HL-60/S4 treated with phorbol 12-myristate 13-acetate at 8.2 ng/mL for 4 days and 3 days (cell line): ENCODE measurements around the gene CENPO.

Experiments used
- in situ Hi-C: fragments of 300-500 bp; cut with MboI; formaldehyde crosslinking; loops from 2 replicates; pipeline ENCODE4 v1.15.0; 2022; ENCODE audit warnings: low sequenced_read_pairs

CENPO gene, protein sequence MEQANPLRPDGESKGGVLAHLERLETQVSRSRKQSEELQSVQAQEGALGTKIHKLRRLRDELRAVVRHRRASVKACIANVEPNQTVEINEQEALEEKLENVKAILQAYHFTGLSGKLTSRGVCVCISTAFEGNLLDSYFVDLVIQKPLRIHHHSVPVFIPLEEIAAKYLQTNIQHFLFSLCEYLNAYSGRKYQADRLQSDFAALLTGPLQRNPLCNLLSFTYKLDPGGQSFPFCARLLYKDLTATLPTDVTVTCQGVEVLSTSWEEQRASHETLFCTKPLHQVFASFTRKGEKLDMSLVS

DNA sequence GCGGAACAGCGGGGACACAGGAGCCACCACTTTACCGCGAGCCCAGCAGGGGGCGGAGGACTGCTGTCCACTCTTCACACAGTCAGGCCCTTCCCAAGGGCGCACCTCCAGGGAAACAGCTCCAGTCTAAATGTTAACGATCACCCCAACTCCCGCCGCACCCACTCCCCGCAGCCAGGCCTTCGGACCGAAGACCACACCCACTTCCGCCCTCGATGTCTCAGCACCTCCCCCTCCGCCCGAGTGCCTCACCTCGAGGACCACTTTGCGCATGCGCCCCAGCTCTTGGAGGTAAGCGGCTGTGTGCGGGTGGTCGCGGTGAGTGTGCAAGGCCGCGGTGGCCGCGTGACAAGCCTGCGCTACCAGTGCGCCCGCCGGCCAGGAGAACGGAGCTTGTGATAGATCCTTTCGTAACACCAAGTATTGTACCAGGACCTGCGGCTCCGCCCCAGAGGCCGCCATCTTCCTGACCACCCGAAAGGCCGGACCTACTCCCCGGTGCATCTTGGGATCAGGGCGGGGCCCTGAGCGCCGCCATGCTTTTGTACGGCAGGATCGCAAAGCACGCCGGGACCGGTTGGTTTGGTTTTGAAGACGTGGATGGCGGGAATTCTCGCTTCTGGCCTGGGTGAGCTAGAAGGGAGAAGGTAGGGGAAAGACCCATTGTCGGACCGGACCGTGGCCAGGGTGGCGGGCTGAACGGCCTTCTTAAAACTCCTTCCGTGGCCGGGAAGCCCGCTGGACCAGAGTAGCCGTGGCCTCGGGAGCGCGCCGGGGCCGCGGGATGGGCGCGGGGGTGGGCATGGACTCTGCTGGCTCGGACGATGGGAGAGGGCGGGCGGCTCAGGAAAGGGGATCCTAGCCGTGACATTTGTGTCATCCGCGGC lies at the start of gene CENPO, which contains the start of gene PTRHD1:
Gene CENPO, plus strand, starts transcription at position 552 of the 887 bp plus-strand sequence. CDS start 495 bp downstream, outside the sequence.
Gene PTRHD1, minus strand, starts transcription at position 518 of the 887 bp plus-strand sequence. Its CDS starts 14 bp downstream, at position 504.
- in situ Hi-C loops, result no loop called here

- in situ Hi-C loops, result no loop called here
Measured at GRCh38 chr2:24743924-24744323, 49.3 kb upstream of the CENPO start.

- in situ Hi-C loops, result no loop called here
Measured at GRCh38 chr2:24744356-24744755, 48.9 kb upstream of the CENPO start.

DNA sequence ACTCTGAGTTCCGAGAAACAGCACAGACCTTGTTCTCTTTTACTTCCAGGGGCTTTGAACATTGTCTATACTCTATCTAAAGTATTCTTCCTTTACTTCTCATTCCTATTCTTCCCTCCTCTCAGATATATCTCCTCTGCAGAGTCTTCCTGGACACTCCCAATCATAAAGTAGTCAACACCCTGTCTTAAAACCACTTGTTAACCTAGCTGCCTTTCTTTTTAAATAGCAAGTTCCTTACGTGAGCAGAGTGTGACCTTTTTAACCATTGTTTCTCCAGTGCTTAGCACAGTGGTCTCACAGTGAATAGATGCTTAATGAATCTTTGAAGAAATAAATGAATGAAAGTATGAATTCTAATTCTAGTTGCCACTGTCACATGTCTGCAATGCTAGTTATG lies 47.4 kb upstream of the CENPO start:
- in situ Hi-C loops, result no loop called here

- in situ Hi-C loops, result no loop called here
Measured at GRCh38 chr2:24747299-24747698, 45.9 kb upstream of the CENPO start.

GRCh38 chr2:24749069-24749691 lies 44.0 kb upstream of the CENPO start:
- in situ Hi-C loops, result no loop called here

DNA sequence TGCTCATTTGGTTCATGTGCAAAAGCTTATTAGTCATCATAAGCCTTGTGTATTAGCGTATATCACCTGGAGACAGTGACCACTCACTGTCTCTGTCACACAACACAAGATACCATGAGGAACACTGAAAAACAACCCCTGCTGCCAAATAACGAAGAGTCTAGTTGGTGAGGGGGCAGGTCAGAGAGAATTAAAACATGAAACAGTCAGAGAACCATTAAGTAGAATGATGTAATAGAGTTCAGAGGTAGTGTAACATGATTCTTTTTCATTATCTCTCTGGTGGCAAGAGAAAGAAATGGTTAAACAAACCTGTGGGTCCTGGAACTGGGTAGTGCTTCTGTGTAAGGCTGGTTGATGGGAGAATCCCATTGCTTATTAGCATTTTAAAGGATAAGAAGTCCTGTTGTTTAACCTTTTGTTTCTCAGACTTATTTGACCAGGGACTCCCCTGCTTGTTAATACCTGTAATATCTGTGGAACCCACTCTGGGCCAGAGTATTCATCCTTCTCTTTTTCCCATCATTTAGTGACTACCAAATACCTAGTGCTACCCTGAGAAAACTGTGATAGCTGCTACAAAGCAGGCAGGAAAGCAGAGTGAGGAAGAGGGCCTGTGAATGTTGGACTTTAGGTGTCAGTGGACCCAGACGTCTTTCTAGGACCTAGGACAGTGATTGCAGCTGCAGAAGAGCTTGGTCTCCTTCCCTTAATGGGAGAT lies 38.1 kb upstream of the CENPO start:
- in situ Hi-C loops, result no loop called here

GRCh38 chr2:24756789-24757188 lies 36.4 kb upstream of the CENPO start:
- in situ Hi-C loops, result no loop called here

DNA sequence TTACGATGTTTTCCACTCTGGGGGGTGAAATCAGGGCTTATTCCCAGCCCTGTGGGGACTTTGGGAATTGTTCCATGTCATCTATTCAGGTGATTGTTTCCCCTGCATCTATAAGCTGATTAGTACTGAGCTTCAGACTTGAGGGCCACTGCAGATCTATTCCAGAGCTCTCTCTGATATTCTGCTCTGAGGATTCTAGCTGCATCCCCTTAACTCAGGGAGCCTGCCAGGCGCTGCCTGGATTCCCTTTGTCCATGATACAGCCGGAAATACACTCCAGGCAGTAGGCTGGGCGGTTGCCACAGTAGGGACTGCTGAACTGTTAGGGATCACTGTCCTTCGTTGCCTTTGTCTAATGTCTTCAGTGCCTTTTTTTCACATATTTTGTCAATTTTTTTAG lies 31.4 kb upstream of the CENPO start:
- in situ Hi-C loops, result no loop called here

- in situ Hi-C loops, result no loop called here
Measured at GRCh38 chr2:24762518-24762917, 30.7 kb upstream of the CENPO start.

DNA sequence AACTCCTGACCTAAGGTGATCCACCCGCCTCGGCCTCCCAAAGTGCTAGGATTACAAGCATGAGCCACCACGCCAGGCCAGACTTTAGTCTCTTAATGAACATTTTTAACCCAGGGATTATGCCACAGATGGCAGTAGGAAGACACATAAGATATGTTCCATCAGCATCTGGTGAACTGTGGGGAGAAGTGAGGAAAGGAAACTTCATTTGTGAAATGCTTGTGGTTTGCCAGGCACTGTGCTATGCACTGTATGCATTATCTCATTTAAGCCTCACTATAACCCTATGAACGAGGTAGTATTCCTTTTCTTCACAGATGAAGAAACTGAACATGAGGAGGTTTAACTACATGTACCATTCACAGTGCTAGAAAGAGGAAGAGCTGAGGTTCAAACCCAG lies 29.4 kb upstream of the CENPO start:
- in situ Hi-C loops, result no loop called here

- in situ Hi-C loops, result no loop called here
Measured at GRCh38 chr2:24766609-24767008, 26.6 kb upstream of the CENPO start.

GRCh38 chr2:24768013-24768412 lies 25.2 kb upstream of the CENPO start:
- in situ Hi-C loops, result no loop called here

DNA sequence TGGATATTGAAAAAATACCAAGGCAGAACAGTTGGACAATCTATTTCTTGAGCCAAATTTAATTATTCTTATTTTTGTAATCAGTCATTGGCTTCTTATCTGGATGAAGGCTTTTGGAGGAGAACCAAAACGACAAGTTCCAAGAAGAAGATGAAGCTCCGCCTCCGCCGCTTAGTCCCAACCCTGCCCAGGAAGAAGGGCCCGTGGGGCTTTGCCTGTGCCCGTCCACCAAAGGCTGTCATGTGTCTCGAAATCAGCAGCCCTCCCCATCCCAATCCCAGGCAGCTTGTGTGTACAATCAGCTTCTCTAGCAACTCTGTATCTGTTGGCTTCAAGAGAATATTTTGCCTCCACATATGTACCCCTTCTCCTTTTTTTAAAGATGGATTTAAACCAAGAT lies 24.6 kb upstream of the CENPO start:
- in situ Hi-C loops, result no loop called here

DNA sequence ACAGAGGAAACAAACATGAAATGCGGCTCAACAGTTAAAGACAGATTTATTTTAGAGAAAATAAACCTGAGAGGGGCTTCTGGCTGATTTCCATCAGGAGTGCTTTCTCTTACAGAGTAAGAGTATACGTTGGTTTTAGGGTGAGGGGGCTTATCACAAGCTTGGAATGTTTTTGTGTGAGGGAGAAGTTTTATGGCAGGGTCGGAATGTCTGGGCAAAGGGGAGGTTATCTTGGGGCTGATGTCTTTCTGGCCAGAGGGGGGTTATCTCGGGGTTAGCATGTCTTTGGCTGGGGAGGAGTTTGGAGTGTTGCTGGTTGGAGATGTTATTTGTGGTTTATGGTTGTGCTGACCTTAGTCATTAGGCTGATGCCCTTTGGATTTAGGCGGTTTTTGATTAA lies 22.2 kb upstream of the CENPO start:
- in situ Hi-C loops, result no loop called here

GRCh38 chr2:24771764-24772586 lies 21.2 kb upstream of the CENPO start:
- in situ Hi-C loops, result no loop called here

- in situ Hi-C loops, result no loop called here
Measured at GRCh38 chr2:24774373-24774772, 18.9 kb upstream of the CENPO start.

- in situ Hi-C loops, result no loop called here
Measured at GRCh38 chr2:24779116-24779515, 14.1 kb upstream of the CENPO start.

DNA sequence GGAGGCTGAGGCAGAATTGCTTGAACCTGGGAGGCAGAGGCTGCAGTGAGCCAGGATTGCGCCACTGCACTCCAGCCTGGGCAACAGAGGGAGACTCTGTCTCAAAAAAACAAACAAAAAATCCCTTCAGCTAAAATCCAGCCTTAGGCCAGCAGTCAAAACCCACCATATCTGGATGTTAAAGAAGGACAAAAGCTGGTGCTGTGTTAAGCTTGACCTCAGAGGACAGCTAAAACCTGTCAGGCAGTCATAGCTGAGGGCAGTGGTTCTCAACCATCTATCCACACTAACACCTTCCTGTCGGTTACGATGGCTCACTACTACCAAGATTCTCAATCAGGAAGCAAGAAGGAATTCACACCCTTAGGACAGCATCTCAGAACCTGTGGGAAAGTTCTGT lies 9.6 kb upstream of the CENPO start:
- in situ Hi-C loops, result no loop called here

- in situ Hi-C loops, result no loop called here
Measured at GRCh38 chr2:24785671-24786321, 7.4 kb upstream of the CENPO start.
